Measurements from ENCODE around the gene CRYBB2.

The CRYBB2 gene

DNA sequence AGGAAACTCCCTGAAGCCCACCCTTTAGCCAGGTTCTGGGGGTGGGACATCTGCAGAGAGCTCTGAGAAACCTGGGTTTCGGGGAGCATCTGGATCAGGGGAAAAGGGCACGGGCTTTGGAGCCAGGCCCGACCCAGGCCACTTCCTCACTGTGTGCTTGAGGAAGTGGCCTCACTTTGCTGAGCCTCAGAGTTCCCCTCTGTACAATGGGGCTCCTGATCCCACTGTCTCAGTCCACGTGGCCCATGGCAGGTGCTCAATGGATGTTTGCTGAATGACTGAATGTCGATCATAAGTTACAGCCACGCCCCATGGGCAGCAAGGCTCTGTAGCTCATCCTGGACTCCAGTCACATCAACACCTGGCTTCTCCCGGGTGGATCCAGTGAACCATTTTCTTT lies 18.5 kb upstream of the CRYBB2 start:
- H3K4me2 ChIP-seq (ENCODE audit: low read length) = no peak overlapping the region
- no peaks in the 10 kb centered on the region for H3K27me3 ChIP-seq (ENCODE audit: control insufficient read depth, low read length)
- no peak overlapping the region for H3K27ac ChIP-seq (ENCODE audit: low read depth, low read length)

DNA sequence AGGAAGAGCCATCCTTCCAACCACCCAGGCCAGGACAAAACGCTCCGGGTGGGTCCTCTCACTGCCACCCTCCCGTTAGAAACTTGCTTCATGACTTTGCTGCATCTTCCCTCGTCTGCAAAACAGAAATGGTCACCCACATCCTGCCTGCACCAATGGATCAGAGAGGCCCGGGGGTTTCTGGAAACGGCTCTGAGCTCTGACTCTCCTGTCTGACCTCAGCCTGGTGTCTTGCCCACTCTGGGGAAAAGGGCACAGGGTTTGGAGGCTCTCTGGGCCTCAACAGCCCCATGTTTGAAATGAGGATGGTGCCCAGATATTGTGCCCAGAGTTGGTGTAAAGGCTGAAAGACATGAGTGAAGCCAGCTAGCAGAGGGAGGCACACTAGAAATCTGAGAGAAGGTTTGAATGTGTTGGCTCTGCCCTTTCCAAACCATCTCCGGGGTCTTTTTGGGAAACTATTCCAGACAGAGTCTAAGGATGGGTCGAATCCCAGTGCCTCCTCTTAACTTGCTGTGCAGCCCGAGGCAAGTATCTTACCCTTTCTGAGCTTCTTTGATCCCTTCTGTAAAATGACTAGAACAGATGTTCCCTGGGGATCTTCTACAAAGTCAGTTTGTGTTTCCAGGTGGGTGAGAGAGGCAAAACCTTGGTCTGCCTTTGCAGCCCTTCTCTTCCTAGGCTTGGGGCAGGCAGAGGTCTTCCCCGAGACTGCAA lies 17.7 kb upstream of the CRYBB2 start:
- TF ChIP-seq, protein P1, sequence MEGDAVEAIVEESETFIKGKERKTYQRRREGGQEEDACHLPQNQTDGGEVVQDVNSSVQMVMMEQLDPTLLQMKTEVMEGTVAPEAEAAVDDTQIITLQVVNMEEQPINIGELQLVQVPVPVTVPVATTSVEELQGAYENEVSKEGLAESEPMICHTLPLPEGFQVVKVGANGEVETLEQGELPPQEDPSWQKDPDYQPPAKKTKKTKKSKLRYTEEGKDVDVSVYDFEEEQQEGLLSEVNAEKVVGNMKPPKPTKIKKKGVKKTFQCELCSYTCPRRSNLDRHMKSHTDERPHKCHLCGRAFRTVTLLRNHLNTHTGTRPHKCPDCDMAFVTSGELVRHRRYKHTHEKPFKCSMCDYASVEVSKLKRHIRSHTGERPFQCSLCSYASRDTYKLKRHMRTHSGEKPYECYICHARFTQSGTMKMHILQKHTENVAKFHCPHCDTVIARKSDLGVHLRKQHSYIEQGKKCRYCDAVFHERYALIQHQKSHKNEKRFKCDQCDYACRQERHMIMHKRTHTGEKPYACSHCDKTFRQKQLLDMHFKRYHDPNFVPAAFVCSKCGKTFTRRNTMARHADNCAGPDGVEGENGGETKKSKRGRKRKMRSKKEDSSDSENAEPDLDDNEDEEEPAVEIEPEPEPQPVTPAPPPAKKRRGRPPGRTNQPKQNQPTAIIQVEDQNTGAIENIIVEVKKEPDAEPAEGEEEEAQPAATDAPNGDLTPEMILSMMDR (IDR thresholded peaks at IDR 0.05; ENCODE audit: low read depth, low read length, poor library complexity, severe bottlenecking) = no peak
- no peak for TF ChIP-seq EZH2phosphoT487 (IDR thresholded peaks at IDR 0.05; ENCODE audit: borderline replicate concordance, low read length)
- H3K27me3 ChIP-seq (ENCODE audit: control insufficient read depth, low read length) = no peaks in the 10 kb centered on the region
- no peaks in the 10 kb centered on the region for H3K79me2 ChIP-seq (ENCODE audit: control insufficient read depth, low read length)
- no peak overlapping the region for H3K4me3 ChIP-seq (ENCODE audit: low read length)
- no peaks in the 10 kb centered on the region for H3K36me3 ChIP-seq (ENCODE audit: control insufficient read depth, low read length)
- no peaks in the 10 kb centered on the region for H3K9me2 ChIP-seq (replicated peaks; ENCODE audit: control insufficient read depth, low read length)
- no peaks in the 10 kb centered on the region for H3K4me1 ChIP-seq (ENCODE audit: control insufficient read depth, low read length)
- H4K20me1 ChIP-seq (ENCODE audit: control insufficient read depth, insufficient read depth, low read depth, low read length) = no peaks in the 10 kb centered on the region
- no peaks in the 10 kb centered on the region for H3K9me3 ChIP-seq (ENCODE audit: control insufficient read depth, insufficient read depth, low read length)
- no peak overlapping the region for H3K27ac ChIP-seq (ENCODE audit: low read depth, low read length)
- H3F3A ChIP-seq (ENCODE audit: control insufficient read depth, insufficient read depth) = no peaks in the 10 kb centered on the region
- no peak overlapping the region for H3K4me2 ChIP-seq (ENCODE audit: low read length)

More for the DNA sequence above, 18.5 kb upstream of the CRYBB2 start:
- no peak overlapping the region for H3K4me3 ChIP-seq (ENCODE audit: low read length)
- no peaks in the 10 kb centered on the region for H4K20me1 ChIP-seq (ENCODE audit: control insufficient read depth, insufficient read depth, low read depth, low read length)
- no peaks in the 10 kb centered on the region for H3K9me2 ChIP-seq (replicated peaks; ENCODE audit: control insufficient read depth, low read length)
- TF ChIP-seq, protein P1 (IDR thresholded peaks at IDR 0.05; ENCODE audit: low read depth, low read length, poor library complexity, severe bottlenecking) = no peak
- no peak for TF ChIP-seq EZH2phosphoT487 (IDR thresholded peaks at IDR 0.05; ENCODE audit: borderline replicate concordance, low read length)
- no peaks in the 10 kb centered on the region for H3F3A ChIP-seq (ENCODE audit: control insufficient read depth, insufficient read depth)
- H3K9me3 ChIP-seq (ENCODE audit: control insufficient read depth, insufficient read depth, low read length) = no peaks in the 10 kb centered on the region
- no peaks in the 10 kb centered on the region for H3K36me3 ChIP-seq (ENCODE audit: control insufficient read depth, low read length)
- H3K4me1 ChIP-seq (ENCODE audit: control insufficient read depth, low read length) = no peaks in the 10 kb centered on the region
- H3K79me2 ChIP-seq (ENCODE audit: control insufficient read depth, low read length) = no peaks in the 10 kb centered on the region

DNA sequence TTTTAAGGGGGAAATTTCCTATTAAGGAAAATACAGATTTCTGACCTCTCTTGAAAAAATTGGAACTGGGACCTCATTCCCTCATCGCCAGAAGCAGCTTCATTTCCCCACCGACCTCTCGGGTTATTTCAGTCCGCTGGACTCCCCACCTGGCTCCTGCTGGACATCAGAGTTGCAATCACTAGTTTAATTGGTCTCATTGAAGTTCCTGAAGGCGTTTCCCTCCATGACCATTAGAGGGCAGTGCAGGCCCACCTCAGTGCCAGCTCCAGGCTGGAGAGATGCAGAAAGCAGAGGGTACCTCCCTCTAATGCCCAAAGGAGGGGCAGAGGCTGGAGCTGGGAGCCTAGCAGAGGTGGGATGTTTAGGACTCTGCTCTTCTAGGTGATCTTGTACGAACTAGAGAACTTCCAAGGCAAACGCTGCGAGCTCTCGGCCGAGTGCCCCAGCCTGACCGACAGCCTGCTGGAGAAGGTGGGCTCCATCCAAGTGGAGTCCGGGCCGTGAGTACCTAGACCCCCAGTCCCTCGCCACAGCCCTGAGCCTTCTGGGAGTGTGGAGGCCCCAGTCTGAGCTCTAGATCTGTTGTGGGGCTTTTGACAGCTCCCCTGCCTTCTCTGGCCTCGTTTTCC lies 17.0 kb upstream of the CRYBB2 start:
- no peak overlapping the region for H3K27ac ChIP-seq (ENCODE audit: low read depth, low read length)
- no peaks in the 10 kb centered on the region for H4K20me1 ChIP-seq (ENCODE audit: control insufficient read depth, insufficient read depth, low read depth, low read length)
- H3K9me3 ChIP-seq (ENCODE audit: control insufficient read depth, insufficient read depth, low read length) = no peaks in the 10 kb centered on the region
- no peaks in the 10 kb centered on the region for H3K79me2 ChIP-seq (ENCODE audit: control insufficient read depth, low read length)
- TF ChIP-seq, protein P1 (IDR thresholded peaks at IDR 0.05; ENCODE audit: low read depth, low read length, poor library complexity, severe bottlenecking) = peak; percentile 90
- TF ChIP-seq EZH2phosphoT487 (IDR thresholded peaks at IDR 0.05; ENCODE audit: borderline replicate concordance, low read length) = no peak
- H3K4me2 ChIP-seq (ENCODE audit: low read length) = no peak overlapping the region
- H3K4me1 ChIP-seq (ENCODE audit: control insufficient read depth, low read length) = no peaks in the 10 kb centered on the region
- H3K9me2 ChIP-seq (replicated peaks; ENCODE audit: control insufficient read depth, low read length) = no peaks in the 10 kb centered on the region
- no peaks in the 10 kb centered on the region for H3K36me3 ChIP-seq (ENCODE audit: control insufficient read depth, low read length)
- no peaks in the 10 kb centered on the region for H3F3A ChIP-seq (ENCODE audit: control insufficient read depth, insufficient read depth)
- no peak overlapping the region for H3K4me3 ChIP-seq (ENCODE audit: low read length)
- no peaks in the 10 kb centered on the region for H3K27me3 ChIP-seq (ENCODE audit: control insufficient read depth, low read length)
